HG03175 (cell line): ENCODE measurements around the gene DDO.
"Not testable (repeated sequence)": the region's sequence is repeated elsewhere in the genome, so short reads cannot be mapped to it uniquely, and the experiment has no call there.

Source experiments
- ATAC-seq: cut with Tn5 transposase; IDR thresholded peaks from one replicate; pipeline ENCODE4 v1.9.1; 2021; ENCODE audit warnings: mild to moderate bottlenecking, moderate library complexity; ENCODE audit not compliant: unreplicated experiment

Gene DDO

DNA sequence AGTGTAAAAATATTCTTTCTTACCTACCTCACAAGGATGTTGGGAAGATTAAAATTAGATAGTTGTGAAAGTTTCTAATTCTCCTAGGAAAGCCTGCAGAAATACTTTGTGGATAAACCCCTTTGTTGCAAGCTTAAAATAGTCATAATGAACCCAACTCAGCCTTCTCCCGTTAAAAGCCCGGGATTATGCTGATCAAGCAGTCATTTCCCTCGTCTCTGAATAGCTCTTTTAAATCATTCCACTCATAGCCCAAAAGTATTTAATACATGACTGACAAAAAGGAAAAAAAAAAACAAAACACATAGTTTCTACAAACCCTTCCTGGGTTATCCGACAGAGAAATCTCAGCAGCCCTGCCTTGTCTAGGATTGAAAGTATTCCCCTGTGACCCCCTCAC lies 46.3 kb downstream of the DDO start:
- ATAC-seq = no peak

DNA sequence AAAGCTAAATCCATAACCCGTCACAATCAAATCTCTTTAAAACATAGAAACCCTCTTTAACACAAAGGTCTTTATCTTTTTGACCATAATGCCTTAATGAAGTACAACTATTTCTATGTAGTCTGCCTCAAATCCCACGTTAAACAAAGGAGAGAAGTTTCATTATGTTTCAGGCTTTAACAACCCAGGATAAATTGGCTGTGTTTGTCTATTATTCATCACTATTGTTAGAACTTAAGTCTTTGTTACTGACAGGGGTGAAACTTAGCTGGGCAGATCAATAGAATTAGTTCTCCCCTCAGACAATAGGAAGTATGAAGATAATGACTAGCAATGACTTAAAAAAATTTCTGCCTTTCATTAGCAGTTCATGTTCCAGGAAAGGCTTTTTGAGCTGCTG lies 47.1 kb downstream of the DDO start:
- no peak for ATAC-seq

DNA sequence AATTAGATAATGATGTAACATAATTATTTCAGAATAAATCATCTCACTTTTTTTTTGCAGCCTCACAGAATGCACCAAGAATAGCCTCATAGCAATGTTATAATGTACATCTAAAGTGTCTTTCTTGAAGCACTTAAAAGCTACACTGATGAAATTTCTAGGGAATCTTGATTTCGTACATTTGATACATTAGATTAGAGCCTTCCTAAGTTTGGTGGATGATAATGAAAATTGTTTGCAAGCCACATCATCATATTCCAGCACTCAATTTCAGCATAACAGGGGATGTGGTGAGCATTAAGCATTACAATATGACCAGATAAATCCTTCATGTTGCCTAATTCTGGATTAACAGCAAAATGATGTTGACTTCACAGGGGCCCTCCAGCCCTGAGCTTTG lies 47.5 kb downstream of the DDO start:
- no peak for ATAC-seq

DNA sequence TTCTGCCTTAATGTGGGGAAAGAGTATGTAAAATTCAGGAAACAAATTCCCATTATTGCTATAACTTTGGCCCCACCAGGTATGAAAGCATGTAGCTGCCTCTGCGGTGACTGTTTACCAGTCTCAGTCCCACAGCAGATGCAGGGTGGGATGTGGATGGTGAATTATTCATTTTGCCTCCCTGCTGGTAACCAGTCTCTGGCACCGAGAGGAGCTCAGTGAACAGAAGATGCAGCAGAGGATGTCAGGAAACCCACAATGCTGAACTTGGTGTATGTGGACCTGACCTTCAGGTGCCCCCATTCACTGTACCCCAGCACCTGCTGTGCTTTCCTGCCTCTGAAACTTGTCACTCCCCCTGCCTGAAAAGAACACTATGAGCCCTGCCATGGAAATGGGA lies 48.4 kb downstream of the DDO start:
- ATAC-seq = no peak

DNA sequence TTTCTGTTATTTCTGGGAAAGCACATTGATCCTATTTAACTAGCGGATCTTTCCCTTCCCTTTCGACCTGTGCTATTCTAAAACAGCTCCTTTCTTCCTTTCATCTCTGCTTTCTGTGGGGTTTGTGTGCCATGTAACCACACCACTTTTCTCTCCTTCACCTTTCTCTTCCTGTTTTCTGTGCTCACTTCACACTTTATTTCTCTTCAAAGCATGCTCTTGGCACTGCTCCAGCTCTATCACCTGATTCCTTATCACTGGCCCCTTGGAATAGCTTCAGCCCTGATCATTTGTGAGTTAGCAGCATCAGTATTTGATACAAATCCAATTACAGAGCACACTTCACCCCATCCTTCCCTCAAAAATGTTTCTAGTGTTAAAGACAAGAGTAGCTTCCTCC lies 49.1 kb downstream of the DDO start:
- ATAC-seq = no peak

DNA sequence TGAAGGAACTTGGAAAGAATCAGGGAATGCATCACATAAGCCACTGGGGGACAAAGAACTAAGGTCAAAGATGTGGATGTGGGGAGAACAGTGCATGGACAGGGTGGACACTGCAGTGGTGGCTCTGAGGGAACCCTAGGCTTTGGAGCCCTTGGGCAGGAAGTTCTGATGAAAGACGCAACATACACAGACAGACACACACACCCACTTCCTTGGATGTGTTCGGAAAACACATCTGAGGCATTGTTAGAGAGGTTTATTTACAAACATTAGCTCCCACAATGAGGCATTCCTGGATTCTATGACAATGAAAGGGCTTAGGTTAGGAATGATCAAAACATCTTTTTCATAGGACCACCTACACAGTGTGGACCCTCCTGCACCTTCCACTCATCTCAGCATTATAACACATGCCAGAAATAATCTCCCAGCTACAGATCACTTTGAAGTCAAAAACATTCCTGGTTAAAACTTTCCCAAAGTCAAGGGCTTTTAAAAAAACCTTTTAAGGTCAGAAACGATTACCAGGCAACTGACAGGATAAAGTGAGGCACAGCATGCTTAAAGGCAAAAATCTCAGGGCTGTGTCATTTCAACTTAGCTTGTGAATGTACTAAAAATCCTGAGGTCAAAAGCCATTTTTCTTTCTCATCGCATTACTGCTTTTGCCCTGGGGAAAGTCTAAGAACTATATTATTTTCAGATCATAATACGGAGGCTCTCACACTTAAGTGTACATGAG lies 50.8 kb downstream of the DDO start:
- no peak for ATAC-seq

DNA sequence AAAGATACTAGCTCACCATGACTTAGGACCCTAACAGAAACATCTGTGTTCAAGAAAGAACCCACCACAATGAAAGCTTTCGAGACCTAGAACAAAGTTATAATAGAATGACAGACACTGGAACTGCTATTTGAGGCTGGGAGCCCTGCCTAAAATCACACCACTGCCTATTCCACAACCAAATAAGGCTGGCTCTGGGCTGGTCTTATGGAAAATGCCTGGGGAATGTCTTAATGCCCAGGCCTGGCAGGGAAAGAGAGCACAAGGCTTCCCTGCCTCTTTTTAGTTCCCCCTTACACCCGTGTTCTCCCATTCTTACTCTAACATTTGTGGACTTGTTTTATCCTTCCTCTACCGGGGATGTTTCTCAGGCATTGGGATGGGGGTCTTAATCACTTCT lies 51.6 kb downstream of the DDO start:
- ATAC-seq = no peak

DNA sequence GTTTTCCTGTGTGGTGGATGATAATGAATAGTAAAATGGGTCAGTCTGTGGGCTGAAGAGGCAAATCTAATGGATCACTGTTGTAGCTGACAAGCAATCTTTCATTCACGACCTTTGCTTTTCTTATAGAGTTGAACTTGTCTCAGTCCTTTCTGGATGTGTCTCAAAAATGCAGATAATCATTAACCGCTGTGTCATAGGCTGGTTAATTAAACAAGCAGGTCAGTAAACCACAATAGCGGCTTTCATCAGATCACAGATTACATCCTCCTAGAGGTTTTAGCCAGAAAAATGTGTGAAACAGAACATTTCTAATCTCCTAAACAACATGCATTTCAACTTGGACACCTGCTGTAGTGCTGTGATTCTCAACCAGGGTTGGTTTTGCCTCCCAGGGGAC lies 54.7 kb downstream of the DDO start:
- no peak for ATAC-seq

DNA sequence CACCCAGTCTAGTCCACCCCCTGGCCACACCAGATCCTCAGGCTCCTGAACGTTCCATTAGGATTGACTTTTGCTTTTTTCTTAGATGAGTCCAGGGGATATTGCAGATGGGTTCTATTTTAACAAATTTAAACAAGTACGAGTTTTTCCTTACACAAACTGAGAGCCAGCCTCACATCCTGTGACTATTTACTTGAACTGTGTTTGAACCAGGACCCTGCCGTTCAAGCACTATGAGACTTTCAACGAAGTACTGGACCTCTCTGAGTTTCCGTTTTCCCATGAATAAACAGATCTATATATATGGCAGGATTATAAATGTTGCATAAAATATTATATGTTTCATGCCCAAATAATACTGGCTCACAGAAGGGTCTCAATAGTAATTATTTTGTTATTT lies 55.8 kb downstream of the DDO start:
- ATAC-seq = no peak

DNA sequence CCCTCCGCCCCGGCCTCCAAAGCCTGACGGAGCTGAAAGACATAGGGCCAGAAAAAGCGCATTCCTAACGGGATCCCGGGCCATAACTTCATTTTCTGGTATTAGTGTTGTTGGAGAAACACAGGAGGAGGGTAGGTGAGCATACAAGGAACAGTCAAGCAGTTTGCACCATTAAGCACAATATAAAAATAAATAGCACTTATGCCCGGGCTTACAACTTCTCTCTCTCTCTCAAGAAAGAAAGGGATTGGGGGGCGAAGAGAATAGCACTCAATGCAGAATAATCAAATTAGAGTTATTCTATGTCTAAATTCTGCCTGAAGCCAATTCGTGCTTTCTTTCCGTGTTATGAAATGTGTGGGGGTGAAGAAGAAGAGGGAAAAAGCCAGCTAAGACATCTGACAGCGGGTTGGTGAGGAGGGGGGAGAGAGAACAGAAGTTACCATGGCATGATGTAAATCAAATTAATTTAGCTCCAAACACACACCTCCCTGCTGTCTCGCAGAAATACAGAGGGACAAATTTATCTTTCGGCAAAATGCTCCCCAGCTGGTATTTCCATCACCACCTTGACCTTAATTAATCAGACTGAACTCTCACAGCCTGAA lies 56.7 kb downstream of the DDO start:
- no peak for ATAC-seq

DNA sequence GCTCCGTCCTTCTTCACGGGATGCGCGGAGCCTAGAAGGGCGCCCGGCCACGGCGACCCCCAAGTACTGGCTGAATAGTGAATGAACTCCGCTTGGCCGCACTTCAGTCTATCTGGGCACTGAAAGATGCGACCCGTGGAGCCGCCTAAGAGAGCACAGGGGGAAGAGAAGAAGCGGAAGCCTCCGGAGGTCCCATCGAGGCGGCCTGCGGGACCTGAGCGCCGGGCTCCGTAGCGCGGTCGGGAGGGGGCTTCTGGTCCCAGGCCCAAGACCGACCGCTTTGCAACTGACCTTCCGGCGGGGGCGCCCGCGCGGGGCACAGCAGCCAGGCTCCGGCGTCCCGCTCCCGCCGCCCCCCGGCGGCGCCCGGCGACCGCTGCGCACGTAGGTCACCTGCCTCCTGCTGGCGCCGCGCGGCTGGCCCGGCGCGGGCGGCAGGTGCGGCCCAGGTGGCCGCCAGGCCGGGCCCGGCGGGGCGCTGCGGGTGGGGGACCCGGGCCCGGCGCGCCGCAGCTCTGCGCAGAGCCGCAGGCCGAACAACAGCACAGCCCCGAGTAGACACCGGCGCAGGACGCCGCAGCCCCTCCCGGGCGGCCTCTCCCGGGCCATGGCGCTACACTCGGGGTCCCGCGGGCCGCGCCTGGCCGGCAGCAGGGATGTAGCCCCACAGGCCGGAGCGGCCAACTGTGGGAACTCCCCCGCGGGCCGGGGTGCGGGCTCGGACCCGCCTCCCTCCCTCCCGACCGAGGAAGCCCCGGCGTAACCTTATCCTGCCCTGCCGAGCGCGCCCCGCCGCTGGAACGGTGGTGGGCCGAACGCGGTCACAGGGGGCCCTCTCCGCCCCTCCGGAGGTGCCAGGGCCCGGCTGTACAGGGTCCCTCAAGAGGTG lies 57.5 kb downstream of the DDO start, which contains the start of gene METTL24:
METTL24 (minus strand) TSS at position 686 of the 889 bp plus-strand sequence; CDS start at position 609, 77 bp downstream.
- no peak for ATAC-seq

DNA sequence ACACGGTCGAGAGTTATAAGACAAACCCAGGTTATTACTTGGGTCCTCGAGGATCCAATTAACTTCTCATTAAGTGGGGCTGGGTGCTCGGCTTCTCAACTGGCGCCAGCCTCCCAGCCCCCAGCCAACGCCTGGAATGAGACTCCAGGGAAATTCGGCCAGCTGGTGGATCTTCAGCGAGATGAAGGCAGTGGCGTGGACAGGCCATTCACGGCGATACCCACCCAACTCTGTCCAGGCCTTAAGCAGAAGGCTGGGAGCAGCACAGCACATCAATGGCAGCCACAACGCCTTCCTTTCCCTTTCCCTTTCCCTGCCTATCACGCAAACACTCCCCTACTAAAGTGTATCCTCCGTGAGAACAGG lies 58.1 kb downstream of the DDO start:
- no peak for ATAC-seq

DNA sequence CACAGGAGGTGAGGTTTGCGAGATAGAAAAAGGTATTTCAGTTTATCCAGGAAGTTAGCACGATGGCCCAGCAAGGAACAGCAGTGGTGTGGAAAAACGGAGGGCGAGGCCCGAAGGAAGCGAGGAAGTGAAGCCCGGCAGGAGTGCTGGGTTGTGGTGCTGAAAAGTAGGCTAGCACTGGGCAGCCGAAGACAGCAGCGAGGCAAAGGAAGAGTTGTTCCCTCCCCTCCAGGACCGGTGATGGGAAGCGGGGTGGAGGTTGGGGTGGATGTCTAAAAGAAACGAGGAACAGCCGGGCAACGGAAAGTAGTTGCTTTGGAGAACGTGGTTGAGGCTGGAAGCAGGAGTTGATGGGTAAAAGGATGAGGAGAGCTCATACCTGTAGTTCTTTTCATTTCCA lies 58.6 kb downstream of the DDO start:
- ATAC-seq = no peak

DNA sequence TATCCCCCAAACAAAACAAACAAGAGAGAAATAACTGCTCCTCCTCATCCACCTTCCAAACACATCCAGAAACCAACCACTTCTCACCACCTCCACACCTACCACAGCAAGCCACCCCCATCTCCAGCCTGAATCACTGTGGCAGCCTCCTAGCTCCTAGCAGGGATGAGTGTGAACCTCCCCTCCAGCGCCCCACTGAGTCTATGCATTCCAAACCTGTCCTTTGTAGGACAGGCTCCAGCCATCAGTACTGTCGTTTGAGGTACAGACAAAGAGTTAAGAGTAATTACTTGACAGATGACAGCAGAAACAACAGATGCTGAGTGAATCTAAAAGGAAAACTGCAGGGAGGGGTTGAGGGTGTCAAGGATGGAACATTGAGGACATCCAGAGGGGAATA lies 59.6 kb downstream of the DDO start:
- no peak for ATAC-seq

DNA sequence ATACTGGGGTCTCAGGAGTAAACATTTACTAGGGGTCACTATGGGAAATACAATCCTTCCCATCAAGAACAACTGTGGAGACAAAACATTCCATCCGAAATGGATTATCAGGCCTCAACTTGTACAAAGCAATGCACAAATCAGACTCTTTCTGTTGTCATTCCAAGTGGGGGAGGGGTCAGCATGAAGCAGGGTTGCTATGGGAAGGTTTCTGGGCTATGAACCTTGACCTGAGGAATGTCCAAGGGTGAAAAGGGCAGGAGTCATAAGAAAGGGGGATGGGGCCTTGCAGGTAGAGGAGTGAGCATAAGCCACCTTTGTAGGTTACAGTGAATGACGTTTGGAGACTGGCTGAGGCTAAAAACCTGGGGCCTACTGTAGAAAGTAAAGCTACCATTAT lies 60.4 kb downstream of the DDO start:
- no peak for ATAC-seq

DNA sequence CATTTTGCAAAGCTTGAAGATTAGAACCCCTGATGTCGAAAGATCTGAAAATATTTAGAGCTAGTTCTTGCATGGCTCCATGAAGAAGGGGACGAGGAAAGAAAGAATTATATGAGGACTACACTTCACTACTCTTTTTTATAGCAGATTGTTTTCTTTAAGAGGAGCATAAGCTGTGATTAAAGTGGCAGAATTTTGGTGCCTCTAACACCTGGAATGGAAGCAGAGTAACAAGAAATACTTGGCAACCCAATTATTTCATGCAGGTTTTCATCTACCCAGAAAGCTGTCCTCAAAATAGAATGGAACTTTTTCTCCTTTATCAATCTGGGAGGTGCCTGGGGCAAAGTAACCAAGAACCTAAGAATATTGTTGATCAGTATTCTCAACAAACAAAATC lies 61.2 kb downstream of the DDO start:
- no peak for ATAC-seq

DNA sequence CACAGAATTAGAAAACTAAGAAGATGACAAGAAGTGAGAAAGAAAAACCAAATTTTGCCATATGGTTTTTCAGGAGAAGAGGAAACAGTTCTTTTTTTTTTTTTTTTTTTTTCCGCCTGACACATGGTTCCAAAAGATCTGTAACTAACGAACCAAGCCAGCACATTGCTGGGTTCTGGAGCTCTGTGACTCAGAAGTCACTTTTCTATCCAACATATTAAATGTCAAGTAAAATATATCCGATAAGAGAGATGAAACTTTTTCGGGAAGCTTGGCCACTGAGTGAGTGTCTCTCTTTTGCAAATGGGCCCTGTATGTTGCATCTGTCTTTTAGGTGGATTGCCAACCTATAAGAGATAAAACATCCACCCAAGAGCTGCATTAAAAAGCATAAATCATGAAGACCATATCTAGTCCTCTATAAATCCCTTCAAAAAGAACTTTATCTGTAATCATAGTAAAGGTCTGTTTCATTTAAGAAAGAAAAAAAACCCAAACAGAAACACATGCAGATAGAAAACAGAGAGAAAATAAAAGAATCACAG lies 61.8 kb downstream of the DDO start:
- ATAC-seq = no peak

DNA sequence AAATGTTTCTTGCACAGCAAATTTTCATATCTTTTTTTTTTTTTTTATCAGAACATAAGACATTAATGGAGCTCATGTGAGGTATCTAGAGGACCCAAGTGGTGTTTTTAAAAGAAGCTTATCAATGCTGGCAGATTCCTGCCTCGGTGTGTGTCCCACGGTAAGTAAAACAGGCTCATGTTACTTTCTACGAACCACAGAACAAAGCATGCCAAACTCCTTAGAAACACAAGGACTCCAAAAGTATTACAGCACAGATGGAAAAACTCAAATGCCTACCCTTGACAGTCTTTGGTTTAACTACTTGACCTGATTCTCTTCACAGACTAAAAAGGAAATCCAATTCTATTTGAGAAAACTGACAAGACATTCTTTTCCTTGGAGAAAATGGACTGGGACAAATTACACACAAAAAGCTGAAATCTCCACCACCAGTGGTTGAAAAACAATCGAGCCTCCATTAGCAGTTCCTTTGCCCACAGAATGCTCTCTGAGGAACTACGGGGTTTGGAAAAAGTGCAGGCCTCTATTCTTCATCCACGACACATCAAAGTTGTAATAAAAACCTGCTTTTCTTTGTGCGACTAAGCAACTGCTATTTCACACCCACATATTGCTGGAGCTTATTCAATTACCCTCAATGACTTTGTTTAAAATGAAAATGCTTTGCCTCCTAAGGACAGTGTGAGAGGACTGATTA lies 62.7 kb downstream of the DDO start:
- no peak for ATAC-seq

DNA sequence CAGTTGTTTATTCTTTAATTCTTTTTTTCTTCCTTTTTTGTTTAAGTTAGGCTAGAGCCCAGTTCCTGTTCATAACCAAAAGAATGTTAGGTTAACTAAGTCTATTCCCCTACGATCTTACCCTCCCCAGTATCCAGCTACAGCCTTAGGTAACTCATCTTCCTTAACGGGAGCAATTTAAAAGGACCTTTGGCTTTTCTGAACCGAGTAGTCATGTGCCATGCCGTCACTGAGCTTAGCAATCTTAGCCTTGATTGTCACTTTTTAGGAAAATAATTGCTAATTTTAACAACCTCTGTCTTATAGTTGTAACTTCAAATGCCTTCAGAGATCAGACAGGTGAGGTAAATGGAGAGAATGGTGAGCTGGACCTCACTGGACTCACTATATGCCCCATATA lies 63.4 kb downstream of the DDO start:
- ATAC-seq = no peak

DNA sequence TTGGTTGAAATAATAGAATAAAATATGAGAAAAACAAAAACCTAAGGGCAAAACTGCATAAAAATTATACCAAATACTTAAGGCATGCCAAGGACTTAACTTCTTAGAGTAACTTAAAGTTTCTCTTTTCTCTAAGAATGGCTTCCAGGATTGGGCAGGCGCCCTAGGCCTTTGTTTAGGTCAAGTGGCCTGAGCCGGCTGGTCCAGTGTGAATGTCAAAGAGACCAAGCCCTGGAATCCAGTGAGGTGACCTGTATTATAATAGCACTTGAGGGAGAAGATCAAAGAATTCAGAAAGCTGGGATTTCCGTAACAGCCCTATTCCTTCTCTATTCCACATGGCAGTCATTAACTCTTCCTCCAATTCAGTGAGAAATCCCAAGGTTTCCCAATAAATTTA lies 63.8 kb downstream of the DDO start:
- no peak for ATAC-seq

DNA sequence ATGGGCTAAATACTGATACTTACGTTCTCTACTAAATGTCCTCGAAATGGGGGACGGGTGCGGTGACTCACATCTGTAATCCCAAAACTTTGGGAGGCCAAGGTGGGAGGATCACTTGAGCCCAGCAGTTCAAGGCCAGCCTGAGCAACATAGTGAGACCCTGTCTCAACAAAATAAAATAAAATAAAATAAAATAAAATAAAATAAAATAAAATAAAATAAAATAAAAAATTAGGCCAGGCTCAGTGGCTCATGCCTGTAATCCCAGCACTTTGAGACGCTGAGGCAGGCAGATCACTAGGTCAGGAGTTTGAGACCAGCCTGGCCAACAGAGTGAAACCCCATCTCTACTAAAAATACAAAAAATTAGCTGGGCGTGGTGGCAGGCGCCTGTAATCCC lies 64.8 kb downstream of the DDO start:
- not testable (repeated sequence) for ATAC-seq
